NCI-H510A treated with DMSO at 0.1 percent for 48 hours (cell line): ENCODE results near the gene ZNF598.
"Not testable (repeated sequence)": the region's sequence is repeated elsewhere in the genome, so short reads cannot be mapped to it uniquely, and the experiment has no call there.

Experiments
- DNase-seq: peaks from one replicate; lab custom pipeline; 2025; lab: John Stamatoyannopoulos, UW

Gene ZNF598

DNA sequence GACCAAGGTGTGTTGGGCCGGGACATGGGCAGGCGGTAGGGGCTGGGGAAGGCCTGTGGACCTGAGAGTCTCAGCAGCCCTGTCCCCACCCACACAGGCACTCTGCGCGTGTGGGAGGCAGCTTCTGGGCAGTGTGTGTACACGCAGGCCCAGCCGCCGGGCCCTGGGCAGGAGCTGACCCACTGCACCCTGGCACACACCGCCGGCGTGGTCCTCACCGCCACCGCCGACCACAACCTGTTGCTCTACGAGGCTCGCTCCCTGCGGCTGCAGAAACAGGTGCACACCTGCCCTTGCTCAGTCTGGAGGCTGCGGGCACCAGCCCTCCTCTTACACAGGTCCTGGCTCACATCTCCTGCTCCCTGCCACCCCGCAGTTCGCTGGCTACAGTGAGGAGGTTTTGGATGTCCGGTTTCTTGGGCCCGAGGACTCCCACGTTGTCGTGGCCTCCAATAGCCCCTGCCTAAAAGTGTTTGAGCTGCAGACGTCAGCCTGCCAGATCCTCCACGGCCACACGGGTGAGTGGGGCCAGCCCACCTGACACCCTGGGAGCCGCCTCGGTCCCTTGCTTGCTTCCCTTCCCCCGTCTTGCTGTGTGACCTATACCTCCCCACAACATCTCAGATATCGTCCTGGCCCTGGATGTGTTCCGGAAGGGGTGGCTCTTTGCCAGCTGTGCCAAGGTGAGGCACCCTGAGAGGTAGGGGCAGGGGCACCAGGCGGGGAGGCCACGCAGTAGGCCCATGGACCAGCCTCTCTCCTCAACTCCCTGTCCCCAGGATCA lies 34.0 kb downstream of the ZNF598 start:
- no peak for DNase-seq

DNA sequence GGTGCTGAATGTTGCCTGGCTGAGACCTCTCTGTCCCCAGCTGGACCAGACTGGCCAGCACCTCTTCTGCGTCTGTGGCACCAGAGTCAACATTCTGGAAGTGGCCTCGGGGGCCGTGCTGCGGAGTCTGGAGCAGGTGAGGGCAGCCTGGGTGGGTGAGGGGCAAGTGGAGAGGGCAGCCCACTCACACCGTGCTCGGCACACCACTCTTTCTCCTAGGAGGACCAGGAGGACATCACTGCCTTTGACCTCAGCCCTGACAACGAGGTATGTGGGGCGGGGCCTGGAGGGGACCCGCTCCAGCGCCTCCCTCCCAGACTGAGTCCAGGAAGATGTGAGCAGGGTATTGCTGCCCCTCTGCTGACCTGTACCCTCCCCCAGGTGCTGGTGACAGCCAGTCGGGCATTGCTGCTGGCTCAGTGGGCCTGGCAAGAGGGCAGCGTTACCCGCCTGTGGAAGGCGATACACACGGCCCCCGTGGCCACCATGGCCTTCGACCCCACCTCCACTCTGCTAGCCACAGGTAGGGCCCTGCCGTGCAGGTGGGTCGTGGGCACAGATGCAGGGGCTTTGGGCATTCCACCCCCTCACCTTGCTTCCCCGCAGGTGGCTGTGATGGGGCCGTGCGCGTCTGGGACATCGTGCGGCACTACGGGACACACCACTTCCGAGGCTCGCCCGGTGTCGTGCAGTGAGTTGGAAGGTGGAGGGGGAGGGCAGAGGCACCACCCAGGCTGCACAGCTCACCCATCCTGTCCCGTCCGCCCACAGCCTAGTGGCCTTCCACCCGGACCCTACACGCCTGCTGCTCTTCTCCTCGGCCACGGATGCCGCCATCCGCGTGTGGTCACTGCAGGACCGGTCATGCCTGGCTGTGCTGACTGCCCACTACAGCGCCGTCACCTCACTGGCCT lies 35.2 kb downstream of the ZNF598 start:
- DNase-seq = no peak

DNA sequence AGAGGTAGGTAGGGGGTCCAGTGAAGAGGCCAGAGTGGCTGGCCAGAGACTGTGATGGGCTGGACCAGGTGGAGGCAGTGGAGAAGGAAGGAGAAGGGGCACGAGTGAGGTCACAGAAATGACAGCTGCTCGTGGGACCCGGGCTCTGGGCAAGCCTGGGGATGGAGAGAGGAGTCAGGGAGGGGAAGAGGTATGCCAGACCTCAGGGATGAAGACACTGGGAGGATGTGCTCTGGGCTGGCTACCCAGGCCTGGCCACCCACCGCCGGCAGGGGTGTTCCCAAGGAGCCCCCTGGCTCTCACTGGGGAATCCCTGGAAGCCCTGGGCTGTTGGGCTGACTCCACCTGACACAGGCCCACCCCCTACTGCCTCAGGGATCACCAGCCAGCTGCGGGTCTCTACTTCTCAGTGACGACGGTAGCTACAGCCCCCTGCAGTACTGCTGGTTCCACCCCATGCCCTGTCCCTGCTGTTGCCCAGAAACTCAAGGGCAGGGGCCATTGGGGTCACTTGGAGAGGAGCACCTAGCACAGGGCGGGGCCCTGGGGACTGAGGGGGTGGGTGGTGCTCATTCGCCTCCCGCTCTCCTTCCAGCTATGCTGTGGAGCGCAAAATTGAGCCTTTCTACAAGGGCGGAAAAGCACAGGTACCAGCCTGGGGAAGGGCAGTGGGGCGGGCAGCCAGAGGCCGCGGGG lies 36.0 kb downstream of the ZNF598 start:
- no peak for DNase-seq

DNA sequence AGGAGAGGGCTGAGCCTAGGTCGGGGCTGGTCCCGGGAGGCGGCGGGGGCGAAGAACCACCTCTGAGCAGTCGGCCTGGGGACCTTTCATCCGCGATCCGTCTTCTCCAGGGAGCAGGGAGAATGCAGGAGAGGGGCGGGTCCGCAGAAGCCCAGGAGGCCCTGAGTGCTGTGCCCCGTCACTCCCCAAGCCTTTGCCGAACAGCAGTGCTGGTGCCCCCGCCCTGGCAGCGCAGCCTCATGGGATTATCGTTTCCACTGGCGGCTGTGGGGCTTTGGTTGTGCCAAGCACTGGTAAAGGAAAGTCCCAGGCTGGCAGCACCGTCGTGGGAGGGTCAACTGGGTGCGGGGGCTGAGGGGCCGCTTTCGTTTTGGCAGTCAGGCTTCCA lies 37.1 kb downstream of the ZNF598 start:
- no peak for DNase-seq

DNA sequence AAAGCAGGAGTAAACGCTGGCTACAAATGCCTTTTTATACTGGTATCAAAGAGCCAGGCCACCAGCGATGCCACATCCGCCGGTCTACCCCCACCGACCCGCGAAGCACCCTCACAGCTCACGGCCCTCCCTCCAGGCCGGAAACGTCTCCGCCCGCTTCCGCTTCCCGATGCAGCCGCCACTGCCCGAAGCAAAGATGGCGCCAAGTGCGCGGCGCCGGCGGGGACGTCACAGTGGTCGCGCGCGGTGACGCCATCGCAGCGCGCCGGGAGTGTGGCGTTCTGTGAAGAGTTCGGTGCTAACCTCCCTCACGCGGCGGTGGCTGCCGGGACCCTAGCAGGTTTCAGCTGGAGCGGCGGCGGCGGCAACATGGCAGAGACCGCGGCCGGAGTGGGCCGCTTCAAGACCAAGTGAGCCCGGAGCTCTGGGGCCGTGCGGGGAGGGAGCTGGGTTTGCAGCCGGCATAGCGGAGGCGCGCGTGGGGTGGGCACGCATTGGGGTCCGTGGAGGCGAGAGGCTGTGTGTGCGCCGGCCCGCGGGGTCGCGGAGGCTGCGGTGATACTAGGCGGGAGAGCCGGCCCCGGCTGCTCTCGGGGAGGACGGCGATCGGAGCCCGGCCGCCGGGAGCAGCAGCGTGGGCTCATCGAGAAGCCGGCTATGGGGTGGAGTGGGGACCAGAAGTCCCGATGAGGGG lies 37.7 kb downstream of the ZNF598 start, which contains the start of gene TBL3:
TSS of gene TBL3 (plus strand) at position 258 of the 694 bp plus-strand sequence. CDS start at position 370, 112 bp downstream.
- DNase-seq = peak; percentile 63

DNA sequence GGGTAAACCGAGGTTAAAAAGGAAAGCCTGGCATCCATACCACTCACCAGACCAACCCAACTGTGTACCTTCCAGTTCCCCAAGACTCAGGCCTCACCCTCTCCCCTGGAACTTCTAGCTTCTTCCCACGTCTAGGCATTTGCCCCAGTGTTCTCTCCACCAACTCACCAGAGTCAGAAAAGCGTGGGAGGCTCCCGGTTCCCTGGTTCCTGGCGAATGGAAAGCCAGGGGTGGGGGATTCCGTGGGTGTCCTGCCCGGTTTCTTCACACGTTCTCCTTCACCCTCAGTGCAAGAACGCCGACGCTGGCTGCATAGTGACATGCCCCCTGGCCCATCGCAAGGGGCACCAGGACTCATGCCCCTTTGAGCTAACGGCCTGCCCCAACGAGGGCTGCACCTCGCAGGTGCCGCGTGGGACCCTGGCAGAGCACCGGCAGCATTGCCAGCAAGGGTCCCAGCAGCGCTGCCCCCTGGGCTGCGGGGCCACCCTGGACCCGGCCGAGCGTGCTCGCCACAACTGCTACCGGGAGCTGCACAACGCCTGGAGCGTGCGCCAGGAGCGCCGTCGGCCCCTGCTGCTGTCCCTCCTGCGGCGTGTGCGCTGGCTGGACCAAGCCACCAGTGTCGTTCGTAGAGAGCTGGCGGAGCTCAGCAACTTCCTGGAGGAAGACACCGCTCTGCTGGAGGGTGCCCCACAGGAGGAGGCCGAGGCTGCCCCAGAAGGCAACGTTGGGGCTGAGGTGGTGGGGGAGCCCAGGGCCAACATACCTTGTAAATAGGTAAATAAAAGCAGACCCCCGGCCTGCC lies 41.3 kb downstream of the ZNF598 start:
- DNase-seq = no peak

DNA sequence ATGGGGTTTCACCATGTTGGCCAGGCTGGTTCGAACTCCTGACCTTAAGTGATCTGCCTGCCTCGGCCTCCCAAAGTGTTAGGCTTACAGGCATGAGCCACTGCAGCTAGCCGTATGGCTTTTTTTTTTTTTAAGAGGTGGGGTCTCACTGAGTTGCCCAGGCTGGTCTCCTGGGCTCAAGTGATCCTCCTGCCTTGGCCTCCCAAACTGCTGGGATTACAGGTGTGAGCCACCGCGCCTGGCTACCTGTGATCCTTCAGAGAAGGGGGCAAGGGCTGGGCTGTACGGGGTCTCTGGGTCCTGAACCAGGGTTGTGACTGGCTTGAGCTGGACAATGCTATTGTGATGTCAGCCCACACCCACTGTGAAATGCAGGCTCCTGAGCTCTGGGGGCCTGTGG lies 43.2 kb downstream of the ZNF598 start, which contains the start of gene RNF151:
TSS of gene RNF151 (plus strand) at position 397 of the 400 bp plus-strand sequence. CDS start 26 bp downstream, outside the sequence.
- DNase-seq = no peak

DNA sequence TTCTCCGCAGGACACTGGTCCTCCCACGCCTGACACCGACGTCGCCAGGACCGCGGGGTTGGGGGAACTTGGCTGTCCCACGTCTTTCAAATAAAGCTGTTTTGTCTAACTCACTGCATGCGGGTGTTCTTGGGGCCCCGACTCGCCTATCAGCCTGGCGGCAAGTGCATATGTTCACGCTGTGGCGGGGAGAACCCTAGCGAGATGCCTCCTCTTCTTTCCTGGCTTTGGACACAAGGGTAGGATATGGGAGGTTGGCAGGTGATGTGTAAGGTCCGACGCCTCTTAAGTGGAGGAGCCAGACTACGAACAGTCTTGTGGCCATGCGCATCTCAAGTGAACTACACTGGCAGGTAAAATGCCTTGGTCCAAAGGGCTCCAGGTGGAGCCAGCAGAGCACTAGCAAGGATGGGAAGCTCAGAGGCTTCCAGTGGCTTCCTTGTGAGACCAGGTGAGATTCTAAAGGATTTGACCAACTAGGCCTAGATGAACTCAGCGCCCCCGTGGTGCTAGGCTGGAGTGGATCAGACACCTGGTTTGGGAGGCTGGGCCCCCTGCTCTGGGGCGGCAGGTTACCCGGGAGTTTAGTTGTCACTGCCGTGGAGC lies 44.1 kb downstream of the ZNF598 start:
- DNase-seq = no peak

DNA sequence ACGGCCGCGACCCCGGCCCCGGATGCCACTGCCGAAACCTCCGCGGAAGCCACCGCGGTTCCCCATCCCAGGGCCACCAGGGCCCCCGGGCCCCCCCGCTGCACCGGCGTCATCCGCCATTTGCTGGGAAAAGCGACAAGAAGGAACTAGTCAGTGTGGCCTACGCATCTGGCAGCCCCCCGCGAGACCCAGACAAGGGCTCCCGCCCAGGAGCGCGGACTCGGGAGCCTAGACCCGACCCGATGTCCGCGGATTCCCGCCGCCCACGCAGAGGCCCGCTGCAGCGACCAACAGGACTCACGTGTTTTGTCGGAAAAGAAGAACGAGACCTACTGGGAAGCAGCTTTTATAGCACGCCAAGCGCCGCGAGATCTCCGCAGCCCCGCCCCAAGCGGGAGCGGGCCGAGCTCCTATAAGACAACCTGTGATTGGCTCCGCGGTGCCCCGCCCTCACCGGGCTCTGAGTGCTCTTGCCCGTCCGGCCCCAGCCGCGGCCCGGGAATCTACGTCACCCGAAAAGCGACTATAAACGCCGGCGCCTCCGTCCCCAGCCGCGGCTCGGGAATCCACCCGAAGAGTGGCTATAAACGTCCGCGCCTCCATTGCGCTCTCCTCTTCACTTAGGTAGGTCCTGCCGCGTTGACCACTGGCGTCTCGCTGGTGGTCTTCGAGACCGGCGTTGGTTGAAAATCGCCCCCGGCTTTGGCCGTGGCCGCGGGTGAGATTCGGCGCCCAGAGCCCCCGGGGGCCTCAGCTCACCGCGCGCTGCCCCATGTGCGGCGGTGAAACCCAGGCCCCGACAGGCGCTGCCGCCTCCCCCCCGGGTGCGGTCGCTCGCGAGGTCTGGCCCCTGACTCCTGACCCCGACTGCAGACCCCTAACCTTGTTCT lies 44.9 kb downstream of the ZNF598 start, which contains the start of gene RPS2:
TSS of gene RPS2 (minus strand) at position 321 of the 890 bp plus-strand sequence. CDS start at position 120, 201 bp downstream.
- DNase-seq = peak; percentile 92

DNA sequence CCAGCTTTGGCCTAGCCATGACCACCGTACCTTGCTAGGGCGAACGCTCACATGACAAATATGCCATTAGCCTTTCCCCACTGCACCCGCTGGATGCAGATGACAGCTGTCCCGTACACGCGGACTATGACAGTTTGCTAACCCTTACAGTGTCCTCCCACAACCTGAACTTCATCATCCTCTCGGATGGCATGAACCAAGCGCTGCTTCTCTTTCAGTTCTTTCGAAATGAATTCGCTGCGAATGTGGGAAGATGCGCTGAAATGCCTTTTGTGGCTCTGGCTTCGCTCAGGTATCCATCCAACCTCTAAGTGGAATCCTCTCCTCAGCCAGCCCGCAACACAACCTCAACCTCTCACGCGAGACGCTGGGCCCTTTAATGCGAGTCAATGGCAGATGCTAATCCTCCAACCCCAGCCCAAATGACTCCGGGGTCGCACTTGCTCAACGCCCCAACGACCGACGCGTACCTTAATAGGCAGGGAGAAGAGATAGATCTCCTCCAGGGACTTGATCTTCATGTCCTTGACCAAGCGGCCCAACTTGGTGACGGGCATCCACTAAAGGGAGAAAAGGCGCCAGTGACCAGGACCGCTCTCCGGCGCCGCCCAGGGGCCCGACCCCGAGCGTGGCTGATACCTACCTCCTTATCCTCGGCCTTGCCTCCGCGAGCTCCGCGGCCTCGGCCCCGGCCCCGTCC lies 45.7 kb downstream of the ZNF598 start:
- DNase-seq = no peak

DNA sequence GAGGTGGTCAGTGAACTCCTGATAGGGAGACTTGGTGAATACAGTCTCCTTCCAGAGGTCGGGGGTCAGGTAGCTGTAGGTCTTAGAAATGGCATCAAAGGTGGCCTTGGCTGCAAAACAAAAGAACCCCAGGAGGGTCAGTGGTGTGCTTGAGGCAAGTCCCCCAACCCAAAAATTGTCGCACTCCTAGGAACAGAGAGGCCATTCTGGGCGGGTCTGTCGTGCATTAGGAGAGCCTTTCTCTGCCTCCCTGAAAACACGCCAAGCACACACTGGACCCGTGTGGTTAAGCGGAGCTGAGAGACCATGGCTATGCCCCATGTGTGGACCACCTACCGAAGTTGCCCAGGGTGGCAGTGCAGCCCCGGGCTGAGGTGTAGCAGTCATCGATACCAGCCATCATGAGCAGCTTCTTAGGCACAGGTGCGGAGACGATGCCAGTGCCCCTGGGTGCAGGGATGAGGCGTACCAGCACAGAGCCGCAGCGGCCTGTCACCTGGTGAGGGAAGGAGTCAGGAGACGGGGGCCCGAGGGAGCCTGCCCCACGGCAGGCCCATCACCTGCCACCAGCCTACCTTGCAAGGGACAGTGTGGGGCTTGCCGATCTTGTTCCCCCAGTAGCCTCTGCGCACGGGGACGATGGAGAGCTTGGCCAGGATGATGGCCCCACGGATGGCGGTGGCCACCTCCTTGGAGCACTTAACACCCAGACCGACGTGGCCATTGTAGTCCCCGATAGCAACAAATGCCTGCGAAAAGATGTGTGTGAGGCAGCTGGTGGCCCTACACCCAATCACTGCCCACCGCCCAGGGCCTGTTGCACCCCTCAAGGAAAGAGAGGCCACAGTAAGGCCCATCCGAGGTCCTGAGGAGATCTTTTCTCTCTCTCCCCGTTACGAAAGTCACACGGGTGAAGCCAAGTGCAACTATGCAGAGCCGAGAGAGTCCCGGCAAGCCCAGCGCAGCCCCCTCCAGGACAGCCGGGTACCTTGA lies 47.2 kb downstream of the ZNF598 start:
- not testable (repeated sequence) for DNase-seq

DNA sequence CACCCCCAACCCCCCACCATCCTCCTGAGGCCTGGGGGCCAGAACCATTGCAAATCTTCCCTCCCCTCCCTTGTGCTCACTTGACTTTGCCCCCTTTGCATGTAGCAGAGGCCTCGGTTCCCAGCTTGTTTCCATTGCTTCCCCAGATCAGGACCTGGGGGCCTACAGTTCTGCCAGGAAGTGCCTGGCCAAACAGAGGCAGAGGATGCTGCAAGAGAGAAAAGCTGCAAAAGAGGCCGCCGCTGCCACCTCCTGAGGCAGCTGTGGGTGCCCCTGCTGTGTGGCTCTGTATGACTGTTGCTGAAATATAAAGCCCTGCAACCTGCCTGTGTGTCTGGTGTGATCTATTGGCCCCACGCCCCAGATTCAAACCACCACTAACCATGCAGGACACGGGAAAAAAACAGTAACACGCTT lies 48.0 kb downstream of the ZNF598 start:
- DNase-seq = no peak

DNA sequence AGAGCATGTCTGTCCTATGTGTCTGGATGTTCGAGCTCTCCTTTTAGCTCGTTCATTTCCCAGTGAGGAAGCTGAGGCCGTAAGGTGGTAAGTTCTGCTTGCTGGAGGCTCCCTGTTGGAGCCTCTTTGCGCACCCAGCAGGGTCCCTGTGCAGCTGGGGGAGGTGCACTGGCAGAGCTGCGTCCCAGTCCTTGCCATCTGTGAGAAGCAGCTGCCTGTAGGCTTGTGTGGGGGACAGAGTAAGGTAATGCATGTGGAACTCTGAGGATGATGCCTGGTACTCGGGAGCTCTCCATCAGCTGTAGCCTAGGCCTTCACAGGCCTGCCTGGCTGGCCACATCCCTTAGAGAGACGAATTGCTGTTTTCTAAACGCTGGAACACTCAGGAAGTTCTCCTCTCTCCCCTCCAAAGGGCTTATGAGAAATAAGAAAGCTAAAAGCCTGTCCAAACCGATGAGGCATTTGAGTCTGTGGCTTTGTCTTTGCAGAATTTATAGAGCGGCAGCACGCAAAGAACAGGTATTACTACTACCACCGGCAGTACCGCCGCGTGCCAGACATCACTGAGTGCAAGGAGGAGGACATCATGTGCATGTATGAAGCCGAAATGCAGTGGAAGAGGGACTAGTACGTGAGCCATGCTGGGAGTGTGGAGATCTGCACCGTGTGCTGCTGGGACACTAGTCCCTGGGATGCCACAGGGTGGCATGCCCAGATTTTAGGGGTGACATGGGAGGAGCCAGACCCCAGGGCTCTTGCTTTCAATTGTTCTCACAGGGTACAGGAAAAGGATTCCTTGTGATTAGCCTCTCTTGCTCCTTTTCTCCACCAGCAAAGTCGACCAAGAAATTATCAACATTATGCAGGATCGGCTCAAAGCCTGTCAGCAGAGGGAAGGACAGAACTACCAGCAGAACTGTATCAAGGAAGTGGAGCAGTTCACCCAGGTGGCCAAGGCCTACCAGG lies 48.7 kb downstream of the ZNF598 start:
- DNase-seq = peak; percentile 31

DNA sequence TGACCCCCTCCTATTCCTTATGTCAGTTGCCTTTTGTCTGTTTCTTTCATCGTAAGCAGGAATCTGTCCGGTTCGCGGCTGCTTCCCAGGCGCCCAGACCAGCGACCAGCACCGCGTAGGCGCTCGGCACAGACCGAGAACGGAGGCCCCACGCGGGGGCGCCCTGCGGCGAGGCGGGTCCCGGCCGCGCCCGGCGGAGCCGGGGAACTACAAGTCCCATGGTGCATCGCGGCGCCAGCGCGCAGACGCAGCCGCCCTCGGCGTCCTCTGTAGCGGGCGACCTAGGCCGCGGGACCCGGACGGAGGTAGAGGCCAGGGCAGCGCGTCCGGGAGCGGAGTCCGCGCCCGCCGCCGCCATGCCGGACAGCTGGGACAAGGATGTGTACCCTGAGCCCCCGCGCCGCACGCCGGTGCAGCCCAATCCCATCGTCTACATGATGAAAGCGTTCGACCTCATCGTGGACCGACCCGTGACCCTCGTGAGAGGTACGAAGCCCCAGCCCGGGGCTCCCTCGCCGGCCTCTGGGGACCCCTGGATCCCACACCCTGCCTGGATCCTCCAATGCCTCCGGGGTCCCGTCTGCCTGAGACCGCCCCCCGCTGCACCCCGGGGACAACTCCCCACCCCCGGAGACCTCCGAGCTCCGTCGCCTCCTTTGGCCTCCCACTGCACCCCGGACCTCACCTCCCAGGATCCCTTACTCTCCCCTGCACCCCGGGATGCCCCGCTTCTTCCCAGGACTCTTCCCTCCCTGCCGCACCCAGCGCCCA lies 50.2 kb downstream of the ZNF598 start, which contains the start of gene NDUFB10:
TSS of gene NDUFB10 (plus strand) at position 270 of the 771 bp plus-strand sequence. CDS start at position 357, 87 bp downstream.
- DNase-seq = peak; percentile 69

DNA sequence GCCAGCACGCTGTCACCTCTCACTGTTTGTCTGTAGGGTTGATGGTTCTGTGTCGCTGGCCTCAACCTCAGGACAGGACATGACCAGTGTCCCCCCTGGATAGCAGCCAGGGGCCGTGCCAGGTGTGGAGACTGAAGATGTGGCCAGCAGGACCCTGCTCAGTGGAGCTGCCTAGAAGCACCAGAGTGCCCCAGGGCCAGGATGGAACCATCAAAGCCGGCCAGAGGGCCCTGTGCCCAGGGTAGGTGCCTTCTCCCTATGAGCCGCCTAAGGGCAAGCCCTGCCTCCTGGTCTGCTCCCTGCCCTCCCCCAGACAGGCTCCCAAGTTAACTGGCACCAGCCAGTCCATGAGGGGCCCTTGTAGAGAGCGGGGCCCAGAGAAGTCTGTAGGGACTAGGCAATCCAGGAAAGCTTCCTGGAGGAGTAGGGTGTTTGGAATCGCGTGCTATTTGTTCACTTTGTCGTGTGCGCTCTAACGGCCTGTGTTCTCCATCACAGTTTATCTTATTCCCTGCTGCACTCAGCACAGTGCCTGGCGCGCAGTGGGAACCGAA lies 50.8 kb downstream of the ZNF598 start:
- DNase-seq = no peak
